SK-N-SH (cell line): Measurements from ENCODE around the gene ADAM11. TPM values are rescaled to one million over a fixed set of nuclear protein-coding genes. Genes with fewer than 3 reads are reported as not detected.

ENCODE experiments used
- CTCF ChIA-PET: fragments of 300-600, 350-600 bp; formaldehyde crosslinking; extraction: SDS; loops from one replicate; lab custom pipeline; 2021; lab: Yijun Ruan, JAX
- POLR2A ChIA-PET: fragments of 350-600 bp; sonication (Branson Sonifier 250); formaldehyde crosslinking; extraction: SDS; loops from one replicate; lab custom pipeline; 2020; ENCODE audit warnings: antibody characterized with exemption, inconsistent platforms; lab: Yijun Ruan, JAX
- DNase-seq: peaks from one replicate; pipeline ENCODE4 v3.0.0; 2012
- H2AFZ ChIP-seq: fragments of 200-600 bp; sonication (generic); 2 replicates; pipeline ENCODE4 v1.8.1; 2016; ENCODE audit warnings: antibody characterized with exemption, mild to moderate bottlenecking, low read depth
- H3F3A ChIP-seq: fragments of 200-600 bp; sonication (generic); replicated peaks from 2 replicates; pipeline ENCODE3; 2016; ENCODE audit warnings: antibody characterized with exemption, mild to moderate bottlenecking; ENCODE audit not compliant: insufficient read depth
- H3K27ac ChIP-seq, 2 experiments: fragments of 200-500 bp in 1 of 2; fragments of 200-600 bp in 1 of 2; sonication (Bioruptor generic) in 1 of 2; sonication (generic), shearing (Covaris generic) in 1 of 2; 2 replicates each; pipeline versions ENCODE4 v1.5.1 to v1.6.1; 2014 to 2016; ENCODE audit warnings: low read depth in 2 of 2, inconsistent platforms in 1 of 2, low read length in 1 of 2, mild to moderate bottlenecking in 1 of 2, mixed read lengths in 1 of 2
- H3K27me3 ChIP-seq: fragments of 200-600 bp; sonication (generic), shearing (Covaris generic); 2 replicates; pipeline ENCODE4 v1.6.1; 2016; ENCODE audit warnings: mixed run types; ENCODE audit not compliant: insufficient read depth
- H3K36me3 ChIP-seq, 2 experiments: fragments of 200-500 bp in 1 of 2; fragments of 200-600 bp in 1 of 2; sonication (Bioruptor generic) in 1 of 2; sonication (generic) in 1 of 2; replicated peaks in 1 of 2; 2 replicates each; pipeline versions ENCODE3 to v1.5.1; 2014 to 2016; ENCODE audit warnings: low read length in 1 of 2, mild to moderate bottlenecking in 1 of 2; ENCODE audit not compliant: insufficient read depth in 2 of 2, control insufficient read depth in 1 of 2
- H3K4me1 ChIP-seq, 2 experiments: fragments of 200-500 bp in 1 of 2; fragments of 200-600 bp in 1 of 2; sonication (Bioruptor generic) in 1 of 2; sonication (generic), shearing (Covaris generic) in 1 of 2; 2 replicates each; pipeline versions ENCODE4 v1.5.1 to v1.6.1; 2014 to 2016; ENCODE audit warnings: low read depth in 1 of 2, low read length in 1 of 2, mixed run types in 1 of 2; ENCODE audit not compliant: insufficient read depth in 2 of 2, control insufficient read depth in 1 of 2
- H3K4me2 ChIP-seq: fragments of 200-600 bp; sonication (generic), shearing (Covaris generic); 2 replicates; pipeline ENCODE4 v1.6.1; 2017; ENCODE audit warnings: mixed run types
- H3K4me3 ChIP-seq, 2 experiments: fragments of 200-500 bp in 1 of 2; fragments of 200-600 bp in 1 of 2; sonication (Bioruptor generic) in 1 of 2; sonication (generic), shearing (Covaris generic) in 1 of 2; 2 replicates each; pipeline versions ENCODE4 v1.5.1 to v1.8.1; 2014 to 2016; ENCODE audit warnings: low read depth in 2 of 2, inconsistent platforms in 1 of 2, low read length in 1 of 2, mild to moderate bottlenecking in 1 of 2, mixed read lengths in 1 of 2, moderate library complexity in 1 of 2
- H3K79me2 ChIP-seq: fragments of 200-600 bp; sonication (generic); 2 replicates; pipeline ENCODE4 v1.8.1; 2017; ENCODE audit warnings: mild to moderate bottlenecking; ENCODE audit not compliant: insufficient read depth
- H3K9ac ChIP-seq: fragments of 200-600 bp; sonication (generic); 2 replicates; pipeline ENCODE4 v1.6.1; 2017; ENCODE audit warnings: mixed run types
- H3K9me2 ChIP-seq: fragments of 200-600 bp; sonication (generic); 2 replicates; pipeline ENCODE4 v1.6.1; 2017; ENCODE audit warnings: mixed run types
- H3K9me3 ChIP-seq: fragments of 200-600 bp; sonication (generic); 2 replicates; pipeline ENCODE4 v1.6.1; 2017; ENCODE audit warnings: mixed run types, mild to moderate bottlenecking, moderate library complexity
- H4K20me1 ChIP-seq: fragments of 200-600 bp; sonication (generic); 2 replicates; pipeline ENCODE4 v1.6.1; 2017; ENCODE audit warnings: mild to moderate bottlenecking, mixed run types; ENCODE audit not compliant: insufficient read depth
- CHD2 ChIP-seq: fragments of 150-350 bp; IDR thresholded peaks from 2 replicates; pipeline ENCODE4 v1.6.1; 2018; ENCODE audit warnings: low read length; ENCODE audit not compliant: partially characterized antibody
- EP300 ChIP-seq, 2 experiments: IDR thresholded peaks; 2 replicates each; pipeline versions ENCODE4 v1.4.0 to v1.6.1; 2012; ENCODE audit warnings: borderline replicate concordance in 1 of 2, low read depth in 1 of 2, low read length in 1 of 2
- GABPA ChIP-seq: IDR thresholded peaks from 2 replicates; pipeline ENCODE4 v1.4.0; 2012; ENCODE audit warnings: low read depth, mild to moderate bottlenecking
- GATA2 ChIP-seq: sonication (generic); formaldehyde crosslinking; IDR thresholded peaks from 2 replicates; pipeline ENCODE4 v1.5.0; 2020; ENCODE audit warnings: mild to moderate bottlenecking, missing genetic modification reagents
- JUND ChIP-seq: IDR thresholded peaks from 2 replicates; pipeline ENCODE4 v1.4.0; 2012
- MXI1 ChIP-seq: IDR thresholded peaks from 2 replicates; pipeline ENCODE4 v1.6.1; 2012; ENCODE audit warnings: mild to moderate bottlenecking, low read depth, low read length, improper control_type of control experiment
- NFIC ChIP-seq: IDR thresholded peaks from 2 replicates; pipeline ENCODE4 v1.4.0; 2012; ENCODE audit warnings: borderline replicate concordance
- SIN3A ChIP-seq: IDR thresholded peaks from 2 replicates; pipeline ENCODE4 v1.6.1; 2012; ENCODE audit warnings: low read depth, mild to moderate bottlenecking, low read length, moderate library complexity, borderline replicate concordance
- TCF12 ChIP-seq: IDR thresholded peaks from 2 replicates; pipeline ENCODE4 v1.4.0; 2012
- TEAD4 ChIP-seq: IDR thresholded peaks from 2 replicates; pipeline ENCODE4 v1.4.0; 2012; ENCODE audit warnings: mild to moderate bottlenecking, borderline replicate concordance; ENCODE audit not compliant: insufficient read depth
- ZBTB33 ChIP-seq: IDR thresholded peaks from 2 replicates; pipeline ENCODE4 v1.4.0; 2012; ENCODE audit warnings: low read depth, borderline replicate concordance
- WGBS: methylation state at CpG from one replicate; pipeline ENCODE4 v1.1.6; 2017; ENCODE audit warnings: low lambda C conversion rate; 5-methylcytosine and 5-hydroxymethylcytosine counted together
- polyA plus RNA-seq, 3 experiments: library from polyadenylated mRNA; depleted of rRNA; stranded (reverse); fragments of >200 nt; gene quantifications; 2 replicates each; pipeline ENCODE4 v1.2.3, GENCODE V29; 2012
- TF ChIP-seq, protein P1 (sequence below): IDR thresholded peaks from 2 replicates; pipeline ENCODE4; 2012
- TF ChIP-seq, protein P2 (sequence below): fragments of 200-600 bp; sonication (generic); IDR thresholded peaks from 2 replicates; pipeline ENCODE4 v1.6.1; 2017; ENCODE audit warnings: antibody characterized with exemption, mild to moderate bottlenecking, moderate library complexity

ADAM11 gene
- polyA plus RNA-seq, 1 of the 3 experiments (the other 2 are of a cell fraction) = 2.5 TPM

DNA sequence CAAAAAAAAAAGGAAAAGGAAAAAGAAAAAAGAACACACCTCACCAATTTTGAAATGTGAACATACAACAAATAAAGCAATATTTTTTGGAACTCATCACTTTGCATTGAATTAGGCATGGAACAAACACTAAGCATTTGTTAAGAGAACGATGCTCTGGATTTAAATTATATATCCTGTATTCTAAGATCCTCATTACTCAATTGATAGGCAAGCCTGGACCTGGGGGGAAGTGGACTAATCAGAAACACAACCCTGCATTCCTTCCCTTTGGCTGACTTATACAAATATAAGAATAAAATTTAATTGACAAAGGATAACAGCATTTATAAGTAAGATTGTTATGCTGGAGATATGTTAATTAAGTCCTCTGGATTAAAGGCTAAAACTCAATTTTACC lies 69.1 kb downstream of the ADAM11 start:
- Histone ChIP-seq H3K4me3 (peak overlapping the region; percentile 66 to 73; a peak in 3 of 4 replicates), H4K20me1 (peaks cover 14% of the 10 kb centered on the region), H3K9ac (peak overlapping the region; percentile 88; the same call in 1 of the 2 replicates), H2AFZ (no peak overlapping the region), H3K27me3 (no peaks in the 10 kb centered on the region), H3K4me2 (peak overlapping the region; percentile 96), H3F3A (peaks cover 25% of the 10 kb centered on the region), H3K79me2 (peaks cover 69% of the 10 kb centered on the region), H3K4me1 (peaks cover 2 to 6% of the 10 kb centered on the region in 2 experiments; a peak in 3 of 4 replicates), H3K9me3 (no peaks in the 10 kb centered on the region), H3K9me2 (no peaks in the 10 kb centered on the region), H3K36me3 (peaks cover 0 to 9% of the 10 kb centered on the region in 2 experiments), H3K27ac (peak overlapping the region in 1 of 2 experiments; percentile 55; a peak in 3 of 4 replicates)
- no peak for DNase-seq
- TF ChIP-seq, protein P1, sequence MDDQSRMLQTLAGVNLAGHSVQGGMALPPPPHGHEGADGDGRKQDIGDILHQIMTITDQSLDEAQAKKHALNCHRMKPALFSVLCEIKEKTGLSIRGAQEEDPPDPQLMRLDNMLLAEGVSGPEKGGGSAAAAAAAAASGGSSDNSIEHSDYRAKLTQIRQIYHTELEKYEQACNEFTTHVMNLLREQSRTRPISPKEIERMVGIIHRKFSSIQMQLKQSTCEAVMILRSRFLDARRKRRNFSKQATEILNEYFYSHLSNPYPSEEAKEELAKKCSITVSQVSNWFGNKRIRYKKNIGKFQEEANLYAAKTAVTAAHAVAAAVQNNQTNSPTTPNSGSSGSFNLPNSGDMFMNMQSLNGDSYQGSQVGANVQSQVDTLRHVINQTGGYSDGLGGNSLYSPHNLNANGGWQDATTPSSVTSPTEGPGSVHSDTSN = no peak
- peak; percentile 51 for TF ChIP-seq TCF12
- POLR2A ChIA-PET = no interaction called here
- 28% methylated on average over 1 of the region's 1 CpG for WGBS
- CTCF ChIA-PET = interaction anchor here (1.2 to 1.7 kb wide), 3 partner anchors 47 to 321 kb away, joined by 3 to 14 read pairs (median 3); no protein-coding TSS in a partner anchor

DNA sequence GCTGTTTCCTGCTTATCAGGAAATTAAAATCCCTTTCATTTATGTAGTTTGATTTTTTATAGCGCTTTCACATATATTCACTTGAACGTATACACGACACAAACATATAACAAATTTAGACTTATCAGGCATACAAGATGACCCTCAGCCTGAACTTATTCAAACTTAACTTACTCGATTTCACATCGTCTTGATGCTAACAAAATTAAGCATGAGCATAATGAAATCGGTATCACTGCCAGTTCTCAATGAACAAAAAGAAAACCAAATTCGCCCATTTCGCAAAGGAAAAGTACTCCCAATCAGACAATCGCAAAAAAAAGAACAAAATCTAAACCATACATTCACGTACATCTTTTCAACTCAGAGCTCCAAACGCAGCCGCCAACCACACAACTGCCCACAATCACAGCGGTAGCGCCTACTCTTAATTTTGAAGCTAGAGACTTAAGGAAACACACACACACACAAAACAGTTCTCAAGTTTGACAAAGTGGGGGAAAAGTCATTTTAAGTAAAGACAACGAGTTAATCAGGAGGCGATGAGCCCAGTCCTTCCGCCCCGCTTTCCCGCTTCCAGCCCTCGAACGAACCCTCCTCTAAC lies 70.2 kb downstream of the ADAM11 start:
- 2% methylated on average over 21 of the region's 21 CpGs for WGBS
- Histone ChIP-seq H3K9ac (peak overlapping the region; percentile 88), H3K4me3 (peak overlapping the region; percentile 66 to 73), H3F3A (peaks cover 21% of the 10 kb centered on the region), H2AFZ (peak overlapping the region; percentile 71; the same call in 1 of the 2 replicates), H3K36me3 (peaks cover 0 to 9% of the 10 kb centered on the region in 2 experiments), H3K27me3 (no peaks in the 10 kb centered on the region), H3K27ac (peak overlapping the region; percentile 55 to 69), H3K79me2 (peaks cover 58% of the 10 kb centered on the region), H4K20me1 (peaks cover 14% of the 10 kb centered on the region), H3K9me2 (no peaks in the 10 kb centered on the region), H3K9me3 (no peaks in the 10 kb centered on the region), H3K4me2 (peak overlapping the region; percentile 96), H3K4me1 (peaks cover 2 to 4% of the 10 kb centered on the region in 2 experiments; a peak in 3 of 4 replicates)
- no peak for DNase-seq
- ChIA-PET CTCF (interaction anchor here (1.1 to 1.7 kb wide), 3 partner anchors 50 to 320 kb away, joined by 3 to 14 read pairs (median 3); no protein-coding TSS in a partner anchor), POLR2A (no interaction called here)
- no peak for TF ChIP-seq JUND
- TF ChIP-seq GABPA = no peak
- TF ChIP-seq SIN3A = peak; percentile 29; the same call in 1 of the 2 replicates

DNA sequence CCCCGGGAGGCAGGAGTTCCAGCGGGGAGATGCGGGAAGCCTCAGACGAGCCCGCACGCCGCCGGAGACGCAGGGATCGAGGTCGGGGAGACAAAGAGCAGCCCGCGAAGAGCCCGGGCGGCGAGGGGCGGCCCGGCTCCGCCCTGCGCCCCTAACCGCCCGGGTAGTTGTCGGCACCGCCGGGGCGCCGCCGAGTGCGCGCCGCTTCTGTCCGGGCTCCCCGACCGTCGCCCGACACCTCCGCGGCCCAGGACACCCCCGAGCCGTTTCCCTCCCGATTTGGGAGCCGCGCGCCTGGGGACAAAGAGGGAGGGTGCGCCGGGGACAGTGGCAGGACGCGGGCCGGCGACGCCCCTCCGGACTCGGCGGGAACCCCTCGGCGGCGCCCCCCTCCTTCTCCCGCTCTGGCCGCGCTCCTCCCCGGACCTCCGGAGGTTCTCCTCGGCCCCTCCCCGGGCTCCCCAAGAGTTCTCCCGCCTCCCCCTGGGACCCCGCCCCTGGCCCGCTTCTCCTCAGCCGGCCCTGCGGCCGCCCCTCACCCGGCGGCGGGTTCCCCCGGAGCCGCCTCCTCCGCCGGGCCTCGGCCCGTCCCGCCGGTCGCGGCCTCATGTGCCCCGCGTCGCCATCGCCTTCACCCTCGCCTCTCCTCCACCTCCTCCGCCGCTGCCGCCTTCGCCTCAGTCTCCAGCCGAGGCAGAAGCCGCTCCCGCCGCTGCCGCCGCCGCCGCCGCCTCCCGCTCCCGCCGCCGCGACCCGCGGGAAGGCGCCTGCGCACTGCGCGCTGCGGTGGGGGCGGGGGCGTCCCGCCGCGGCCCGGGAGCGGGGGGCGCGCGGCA lies 71.0 kb downstream of the ADAM11 start, which contains the start of gene GJC1:
Gene GJC1 (minus strand): TSS at position 765 of the 836 bp plus-strand sequence. CDS start 24,470 bp downstream, outside the sequence.
- peak within 1 kb of the TSS; percentile 88 for H3K9ac ChIP-seq
- H3F3A ChIP-seq = peaks cover 21% of the 10 kb centered on the region
- peak within 1 kb of the TSS; percentile 66 to 73 for H3K4me3 ChIP-seq
- WGBS = 0% methylated on average over 38 of the region's 123 CpGs
- H3K79me2 ChIP-seq = peaks cover 51% of the 10 kb centered on the region
- CTCF ChIA-PET = interaction anchor here (1.1 to 13.4 kb wide), 3 partner anchors 51 to 55 kb away, joined by 3 to 109 read pairs (median 14); no protein-coding TSS in a partner anchor
- H3K4me2 ChIP-seq = peak within 1 kb of the TSS; percentile 96
- H2AFZ ChIP-seq = peak within 1 kb of the TSS; percentile 97
- peaks cover 14% of the 10 kb centered on the region for H4K20me1 ChIP-seq
- H3K27me3 ChIP-seq = no peaks in the 10 kb centered on the region
- H3K36me3 ChIP-seq = peaks cover 0 to 9% of the 10 kb centered on the region in 2 experiments
- no peaks in the 10 kb centered on the region for H3K9me2 ChIP-seq
- H3K4me1 ChIP-seq = peaks cover 2 to 4% of the 10 kb centered on the region in 2 experiments; a peak in 3 of 4 replicates
- H3K9me3 ChIP-seq = no peaks in the 10 kb centered on the region
- DNase-seq = peak; percentile 91
- POLR2A ChIA-PET = no interaction called here
- H3K27ac ChIP-seq = peak within 1 kb of the TSS; percentile 55 to 69
- no peak for TF ChIP-seq NFIC
- TF ChIP-seq MXI1 = 0 out of 2 replicates have a peak, but pooled peaks have one; percentile 31
- TF ChIP-seq, protein P2, sequence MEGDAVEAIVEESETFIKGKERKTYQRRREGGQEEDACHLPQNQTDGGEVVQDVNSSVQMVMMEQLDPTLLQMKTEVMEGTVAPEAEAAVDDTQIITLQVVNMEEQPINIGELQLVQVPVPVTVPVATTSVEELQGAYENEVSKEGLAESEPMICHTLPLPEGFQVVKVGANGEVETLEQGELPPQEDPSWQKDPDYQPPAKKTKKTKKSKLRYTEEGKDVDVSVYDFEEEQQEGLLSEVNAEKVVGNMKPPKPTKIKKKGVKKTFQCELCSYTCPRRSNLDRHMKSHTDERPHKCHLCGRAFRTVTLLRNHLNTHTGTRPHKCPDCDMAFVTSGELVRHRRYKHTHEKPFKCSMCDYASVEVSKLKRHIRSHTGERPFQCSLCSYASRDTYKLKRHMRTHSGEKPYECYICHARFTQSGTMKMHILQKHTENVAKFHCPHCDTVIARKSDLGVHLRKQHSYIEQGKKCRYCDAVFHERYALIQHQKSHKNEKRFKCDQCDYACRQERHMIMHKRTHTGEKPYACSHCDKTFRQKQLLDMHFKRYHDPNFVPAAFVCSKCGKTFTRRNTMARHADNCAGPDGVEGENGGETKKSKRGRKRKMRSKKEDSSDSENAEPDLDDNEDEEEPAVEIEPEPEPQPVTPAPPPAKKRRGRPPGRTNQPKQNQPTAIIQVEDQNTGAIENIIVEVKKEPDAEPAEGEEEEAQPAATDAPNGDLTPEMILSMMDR = no peak
- no peak for TF ChIP-seq JUND
- no peak for TF ChIP-seq EP300 (IDR thresholded peaks at IDR 0.05; ENCODE audit: borderline replicate concordance in 1 of 2, low read depth in 1 of 2, low read length in 1 of 2)
- TF ChIP-seq TEAD4 = no peak
- TF ChIP-seq GATA2 (CRISPR knock-in tag) = no peak
- TF ChIP-seq GABPA = no peak
- TF ChIP-seq CHD2 = no peak
- no peak for TF ChIP-seq ZBTB33
- no peak for TF ChIP-seq TCF12
